GM18520 (cell line): ENCODE measurements around the gene ARHGEF33.
A peak's percentile ranks its signal among the peaks of the same experiment; 100 is the strongest.
"Not testable (repeated sequence)": the region's sequence is repeated elsewhere in the genome, so short reads cannot be mapped to it uniquely, and the experiment has no call there.

Source experiments
- ATAC-seq: cut with Tn5 transposase; IDR thresholded peaks from one replicate; pipeline ENCODE4 v1.9.1; 2021; ENCODE audit not compliant: unreplicated experiment

Gene ARHGEF33

DNA sequence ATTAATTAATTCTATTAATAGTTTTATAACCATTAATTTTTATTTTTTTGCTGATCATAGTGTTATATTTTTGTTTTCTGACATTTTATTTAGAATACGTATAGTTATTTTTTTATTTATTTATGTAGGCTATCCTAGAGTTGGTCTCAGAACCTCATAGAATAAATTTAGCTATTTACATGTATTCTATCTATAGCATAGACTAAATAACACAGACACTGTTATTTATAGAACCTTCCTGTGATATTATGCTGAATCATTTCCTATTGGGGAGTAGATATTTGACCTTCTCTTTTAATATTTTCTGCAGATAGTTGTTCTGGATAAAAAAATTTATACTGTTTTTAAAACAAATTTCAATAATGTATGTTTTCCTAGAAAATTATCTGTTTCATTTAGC lies 20.2 kb downstream of the ARHGEF33 start:
- no peak for ATAC-seq

DNA sequence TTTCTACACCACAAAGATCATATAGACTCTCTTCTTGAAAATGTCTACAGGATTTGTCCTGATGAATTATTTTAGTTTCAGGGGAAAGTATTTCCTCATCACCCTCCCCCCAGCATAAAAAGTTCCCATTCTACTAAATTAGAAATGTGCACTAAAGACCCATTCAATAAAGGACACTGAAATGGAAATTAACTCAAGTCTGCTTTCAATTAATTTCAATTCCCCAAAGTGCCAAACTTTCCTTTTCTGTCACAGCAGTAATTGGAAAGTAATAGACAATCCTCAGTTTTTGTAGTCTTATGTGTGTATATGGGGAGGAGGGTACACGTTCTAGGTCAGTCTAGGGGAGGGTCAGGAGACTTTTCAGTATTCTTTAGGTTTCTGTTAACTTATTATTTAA lies 21.5 kb downstream of the ARHGEF33 start:
- no peak for ATAC-seq

DNA sequence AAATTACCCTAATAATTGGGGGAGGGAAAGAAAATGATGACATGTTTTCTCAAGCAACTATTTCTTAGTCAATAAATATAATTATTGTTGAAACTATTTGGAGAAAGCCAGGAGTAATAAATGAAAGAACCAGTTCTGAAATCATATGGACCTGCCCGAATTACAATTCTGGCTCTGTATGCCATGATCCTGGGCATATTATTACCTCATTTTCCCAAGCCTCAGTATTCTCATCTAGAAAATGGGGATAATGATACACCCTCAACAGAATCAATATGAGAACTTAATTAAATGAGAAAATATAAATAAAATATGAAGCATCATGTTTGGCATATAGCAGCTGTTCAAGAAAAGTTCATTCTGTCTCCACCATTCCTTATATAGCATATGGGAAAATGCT lies 22.9 kb downstream of the ARHGEF33 start:
- ATAC-seq = no peak

DNA sequence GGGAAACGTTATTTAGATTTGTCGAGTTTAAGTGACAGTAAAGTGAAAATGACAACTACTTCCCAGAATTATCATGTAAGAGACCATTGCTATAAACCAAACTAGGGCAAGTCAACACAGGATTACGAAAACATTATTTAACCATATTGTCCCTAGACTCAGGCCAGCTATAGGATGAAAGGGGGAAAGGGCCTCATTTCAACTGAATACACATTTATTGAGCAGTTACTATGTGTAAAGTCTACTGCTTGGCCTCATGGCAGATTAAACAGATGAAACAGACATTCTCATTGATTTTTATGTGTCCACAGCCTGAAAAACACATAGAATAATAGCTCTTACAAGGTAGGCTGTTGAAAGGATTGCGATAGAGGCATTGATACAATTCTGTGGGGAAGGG lies 32.7 kb downstream of the ARHGEF33 start:
- no peak for ATAC-seq

DNA sequence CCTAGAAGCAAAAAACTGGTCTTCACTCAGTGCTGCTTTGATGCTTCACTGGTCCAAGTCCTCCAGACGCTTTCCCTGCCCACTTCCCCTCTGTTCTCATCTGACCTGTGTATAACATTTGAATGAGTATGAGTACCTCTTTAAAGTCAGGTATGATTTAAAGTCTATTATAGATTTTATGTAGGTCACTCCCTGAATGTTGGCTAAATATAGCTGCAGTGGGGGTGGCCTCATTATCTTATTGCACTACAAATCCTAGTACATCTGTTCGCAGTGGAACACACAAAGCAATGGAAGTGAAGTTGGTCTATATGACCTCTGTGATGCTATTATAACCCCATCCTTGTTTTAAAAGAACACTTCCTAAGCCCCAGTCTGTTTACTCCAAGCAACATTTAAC lies 33.2 kb downstream of the ARHGEF33 start:
- no peak for ATAC-seq

DNA sequence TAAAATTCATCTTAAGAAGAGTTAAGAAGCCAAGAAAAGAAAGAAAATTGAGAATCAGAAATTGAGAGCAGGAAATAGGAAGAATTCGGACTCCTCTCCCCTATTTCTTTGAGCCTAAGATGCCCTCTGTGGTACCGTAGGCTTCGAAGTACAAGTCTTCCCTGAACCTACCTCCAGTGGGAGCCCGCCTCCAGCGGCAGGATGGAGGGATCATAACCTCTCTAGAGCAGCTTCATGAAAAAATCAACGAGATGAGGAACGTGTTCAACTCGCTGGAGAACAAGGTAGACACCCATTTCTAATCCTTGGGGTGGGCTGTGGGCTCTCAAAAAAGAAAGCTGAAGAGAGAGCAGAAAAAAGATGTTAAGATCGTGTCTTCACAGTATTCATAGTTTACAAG lies 36.3 kb downstream of the ARHGEF33 start:
- ATAC-seq = no peak

DNA sequence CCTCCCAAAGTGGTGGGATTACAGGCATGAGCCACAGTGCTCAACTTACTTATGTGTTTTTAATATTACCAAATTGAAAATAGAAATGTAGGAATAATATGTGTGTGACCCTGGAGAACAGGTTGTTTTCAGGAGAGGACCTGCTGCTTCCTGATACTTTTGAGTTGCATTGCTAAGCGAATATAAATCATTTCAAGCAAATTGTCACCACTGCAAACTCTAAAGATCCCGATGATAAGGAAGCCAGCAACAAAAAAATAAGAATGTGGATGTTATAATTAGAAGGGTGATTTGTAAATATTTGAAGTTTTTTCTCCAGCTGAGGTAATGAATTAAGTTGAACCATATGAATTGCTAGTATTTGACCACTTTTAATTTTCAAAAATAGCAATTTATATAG lies 40.9 kb downstream of the ARHGEF33 start:
- no peak for ATAC-seq

DNA sequence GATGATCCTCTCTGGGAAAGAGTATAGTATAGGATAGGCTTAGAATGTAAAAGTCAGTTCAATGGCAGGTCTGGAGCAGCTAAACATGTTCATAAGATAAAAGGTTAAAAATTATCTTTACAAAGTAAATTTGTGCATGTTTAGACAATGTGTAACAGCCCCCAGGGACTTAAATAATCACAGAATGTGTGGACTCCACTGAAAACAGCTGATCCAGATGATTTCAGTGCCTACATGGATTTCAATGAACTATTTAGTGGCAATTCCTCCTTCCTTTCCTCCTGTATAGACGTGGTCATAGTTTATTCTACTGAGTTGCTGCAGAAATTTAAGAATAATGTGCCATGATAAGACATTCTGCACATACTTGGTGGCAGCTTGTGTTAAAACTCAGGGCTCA lies 42.9 kb downstream of the ARHGEF33 start:
- no peak for ATAC-seq

DNA sequence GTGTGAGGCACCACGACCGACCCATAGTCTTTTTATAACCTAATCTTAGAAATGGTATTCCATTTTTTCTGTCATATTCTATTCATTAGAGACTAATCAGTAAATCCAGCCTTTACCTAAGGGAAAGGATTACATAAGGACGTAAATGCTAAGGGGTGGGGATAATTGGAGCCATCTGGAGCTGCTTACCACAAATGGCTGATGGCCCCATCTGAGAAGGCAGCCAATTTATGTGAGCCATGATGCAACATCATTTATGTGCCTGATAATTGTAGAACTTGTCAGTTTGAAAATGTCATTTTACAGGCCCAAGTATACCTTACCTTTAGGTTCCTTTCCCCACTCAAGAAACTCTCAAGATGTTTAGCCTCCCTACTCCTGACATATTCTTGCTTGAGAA lies 44.0 kb downstream of the ARHGEF33 start:
- ATAC-seq = no peak

DNA sequence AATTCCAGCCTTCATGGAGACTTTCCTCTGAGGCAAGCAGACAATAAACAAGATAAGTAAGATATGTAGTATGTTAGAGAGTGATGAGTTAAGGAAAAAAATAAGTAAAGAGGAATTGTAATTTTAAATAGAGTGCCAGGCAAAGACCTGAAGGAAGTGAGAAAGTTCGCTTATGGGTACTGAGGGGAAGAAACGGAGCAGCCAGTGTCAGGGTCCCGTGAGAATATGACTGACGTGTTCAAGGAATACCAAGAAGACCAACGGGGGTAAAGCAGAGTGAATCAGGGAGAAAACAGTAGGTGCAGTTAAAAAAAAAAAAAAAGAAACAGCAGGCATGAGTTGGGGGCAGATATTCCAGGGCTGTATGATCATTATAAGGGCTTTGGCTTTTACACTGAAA lies 45.1 kb downstream of the ARHGEF33 start:
- no peak for ATAC-seq

DNA sequence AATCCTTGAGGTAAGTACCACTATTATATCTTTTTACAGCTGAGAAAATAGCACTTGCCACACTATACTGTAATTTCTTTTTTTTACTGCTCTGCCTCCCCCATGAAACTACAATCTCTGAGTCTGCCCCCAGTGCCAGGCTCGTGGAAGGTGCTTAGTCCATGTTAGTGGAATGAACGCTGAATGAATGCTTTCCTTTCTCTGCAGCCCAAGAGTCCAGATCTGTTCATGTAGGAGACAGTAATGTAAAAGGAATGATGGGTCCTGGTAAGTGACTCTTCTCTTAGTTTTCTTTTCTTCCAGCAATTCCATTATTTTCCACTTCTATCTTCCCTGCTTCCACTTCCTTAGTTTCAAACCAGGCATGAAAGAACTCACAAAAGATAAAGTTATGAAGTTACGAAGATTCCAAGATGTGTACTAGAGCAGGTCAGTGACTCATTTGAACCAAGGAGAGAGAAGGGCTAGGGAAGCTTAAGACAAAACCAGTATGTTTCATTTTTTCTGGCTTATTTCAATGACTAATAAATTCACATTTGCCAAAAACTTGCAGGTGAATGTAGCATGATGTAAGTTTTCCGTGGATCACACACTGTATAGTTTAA lies 46.0 kb downstream of the ARHGEF33 start:
- no peak for ATAC-seq

DNA sequence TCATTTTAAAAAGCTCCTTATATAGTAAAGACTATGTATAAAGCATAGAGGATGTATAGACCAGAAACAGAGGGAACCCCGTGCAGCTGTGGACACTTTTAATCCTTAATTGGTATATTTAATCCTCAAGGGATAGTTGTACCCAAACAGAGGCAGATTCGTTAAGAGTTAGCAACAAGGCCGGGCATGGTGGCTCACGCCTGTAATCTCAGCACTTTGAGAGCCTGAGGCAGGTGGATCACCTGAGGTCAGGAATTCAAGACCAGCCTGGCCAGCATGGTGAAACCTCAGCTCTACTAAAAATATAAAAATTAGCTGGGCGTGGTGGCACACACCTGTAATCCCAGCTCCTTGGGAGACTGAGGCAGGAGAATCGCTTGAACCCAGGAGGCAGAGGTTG lies 46.8 kb downstream of the ARHGEF33 start:
- ATAC-seq = not testable (repeated sequence)

DNA sequence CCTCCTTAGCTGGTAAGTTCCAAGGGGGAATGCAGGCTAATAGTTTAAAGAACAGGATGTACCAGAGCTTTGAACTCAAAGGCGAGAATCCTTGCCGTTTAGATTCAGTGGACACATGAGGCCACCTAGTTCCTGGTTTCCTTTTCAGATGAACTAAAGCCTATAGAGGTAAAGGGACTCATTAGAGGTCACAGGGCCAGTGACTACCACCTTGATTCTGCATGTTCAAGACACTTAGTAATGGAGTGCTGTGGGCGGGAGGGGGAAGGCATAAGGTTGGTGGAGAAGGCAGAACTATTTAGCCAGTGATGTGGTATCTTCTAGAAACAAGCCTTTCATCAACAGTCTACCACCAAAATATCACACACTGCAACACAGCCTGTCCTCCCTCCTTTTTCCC lies 47.9 kb downstream of the ARHGEF33 start:
- no peak for ATAC-seq

DNA sequence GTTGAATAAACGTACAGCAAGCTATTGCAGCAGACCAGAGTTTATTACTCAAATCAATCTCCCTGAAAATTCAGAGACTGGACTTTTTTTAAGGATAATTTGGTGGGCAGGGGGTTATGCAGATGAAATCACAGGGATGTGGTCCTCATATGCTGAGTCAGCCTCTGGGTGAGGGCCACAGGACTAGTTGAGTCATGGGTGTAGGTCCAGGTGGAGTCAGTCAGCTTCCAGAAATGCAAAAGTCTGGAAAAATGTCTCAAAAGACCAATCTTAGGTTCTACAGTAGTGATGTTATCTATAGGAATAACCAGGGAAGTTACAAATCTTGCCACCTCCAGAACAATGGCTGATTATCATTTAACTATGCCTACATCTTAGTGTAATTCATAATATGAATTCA lies 51.1 kb downstream of the ARHGEF33 start:
- no peak for ATAC-seq

DNA sequence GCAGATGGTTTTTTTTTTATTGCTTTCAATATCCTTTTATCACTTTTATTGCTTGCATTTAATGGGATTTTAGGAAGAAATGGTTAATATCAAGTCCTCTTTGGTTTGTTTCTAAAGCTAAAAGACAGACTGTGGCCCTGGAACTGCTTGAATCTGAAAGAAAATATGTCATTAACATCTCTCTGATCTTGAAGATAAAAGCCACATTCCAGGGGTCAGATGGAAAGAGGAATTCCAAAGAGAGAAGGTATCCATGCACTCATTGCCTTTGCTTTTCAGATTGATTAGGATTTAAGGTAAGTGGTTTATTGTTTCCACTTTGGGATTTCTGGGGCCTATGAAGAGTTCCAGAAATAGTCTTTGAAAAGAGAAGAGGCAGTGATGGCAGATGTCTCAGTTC lies 54.1 kb downstream of the ARHGEF33 start:
- ATAC-seq = no peak

DNA sequence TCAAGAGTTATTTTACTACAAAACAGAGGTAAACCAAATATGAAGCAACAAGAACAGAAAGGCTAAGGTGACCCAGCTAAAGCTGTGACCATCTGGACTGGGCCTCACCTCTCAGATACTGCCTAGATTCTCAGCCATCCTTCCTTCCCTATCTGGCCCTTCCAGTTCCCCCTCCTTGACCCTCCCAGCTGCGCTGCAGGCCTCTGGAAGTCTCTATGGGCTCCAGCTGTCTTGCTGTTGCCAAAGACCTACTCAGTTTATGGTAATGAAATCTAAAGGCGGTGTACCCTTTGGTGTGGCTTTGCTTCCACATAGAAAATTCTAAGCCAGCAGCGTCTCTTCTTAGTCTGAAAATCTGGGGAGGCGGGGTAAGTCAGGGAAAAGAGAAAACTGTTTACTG lies 55.7 kb downstream of the ARHGEF33 start:
- no peak for ATAC-seq

DNA sequence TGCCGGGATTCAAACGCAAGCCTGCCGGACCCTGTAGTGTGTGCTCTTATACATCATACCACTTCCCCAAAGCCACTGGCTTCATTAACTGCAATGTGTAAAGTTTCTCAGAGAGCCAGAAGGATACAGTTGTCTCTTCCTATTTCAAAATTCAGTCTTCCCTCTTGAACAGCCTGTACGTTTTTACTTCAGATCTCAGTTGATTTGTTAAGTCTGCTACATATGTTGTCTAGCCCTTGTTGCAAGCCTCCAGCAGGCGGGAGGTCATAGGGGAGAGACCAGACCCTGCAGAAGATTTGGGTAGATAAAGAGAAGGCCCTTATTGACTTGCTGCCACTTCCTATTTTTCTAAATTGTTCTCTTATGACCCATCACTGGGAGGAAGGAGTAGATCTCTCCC lies 56.2 kb downstream of the ARHGEF33 start:
- ATAC-seq = no peak

DNA sequence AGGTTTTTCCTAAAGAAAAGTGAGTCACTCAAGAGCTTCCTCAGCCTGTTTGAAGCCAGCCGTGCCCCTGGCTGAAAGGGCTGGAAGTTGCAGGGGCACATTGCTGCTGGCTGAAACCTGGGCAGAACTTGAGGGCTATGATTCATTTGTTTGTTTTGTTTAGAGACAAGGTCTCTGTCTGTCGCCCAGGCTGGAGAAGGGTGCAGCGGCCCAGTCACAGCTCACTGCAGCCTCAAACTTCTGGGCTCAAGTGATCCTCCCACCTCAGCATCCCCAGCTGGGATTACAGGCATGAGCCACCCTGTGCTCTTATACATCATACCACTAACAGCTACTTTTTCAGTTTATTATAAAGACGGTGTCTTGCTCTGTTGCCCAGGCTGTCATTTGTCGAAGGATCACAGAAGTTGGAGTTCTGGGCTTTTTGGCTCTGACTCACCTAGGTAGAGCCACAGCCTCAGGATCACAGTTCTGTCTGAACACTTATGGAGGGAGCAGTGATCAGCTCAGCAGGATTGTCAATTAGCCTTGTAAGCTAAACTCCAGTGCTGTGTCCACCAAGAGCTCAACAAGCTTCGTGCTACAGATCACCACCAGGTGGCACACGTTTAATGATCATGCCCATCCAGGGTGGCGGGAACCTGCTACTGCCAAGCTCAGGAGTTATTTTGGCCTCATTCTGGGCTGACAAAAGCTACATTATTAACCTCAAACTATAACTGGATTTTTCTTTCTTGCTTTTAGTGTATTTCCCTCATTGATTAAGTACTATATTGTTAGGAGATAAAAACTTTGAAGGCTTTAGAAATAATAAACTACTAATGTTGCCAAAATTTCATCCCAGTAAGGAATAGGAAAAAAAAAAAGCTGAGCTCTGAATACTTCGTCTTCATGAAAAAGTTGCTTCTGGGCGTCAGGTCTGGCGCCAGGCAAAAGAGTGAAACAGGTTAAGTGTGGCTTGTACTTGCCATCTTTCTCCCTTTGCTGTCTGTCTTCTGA lies 57.9 kb downstream of the ARHGEF33 start:
- ATAC-seq = peak; percentile 70

DNA sequence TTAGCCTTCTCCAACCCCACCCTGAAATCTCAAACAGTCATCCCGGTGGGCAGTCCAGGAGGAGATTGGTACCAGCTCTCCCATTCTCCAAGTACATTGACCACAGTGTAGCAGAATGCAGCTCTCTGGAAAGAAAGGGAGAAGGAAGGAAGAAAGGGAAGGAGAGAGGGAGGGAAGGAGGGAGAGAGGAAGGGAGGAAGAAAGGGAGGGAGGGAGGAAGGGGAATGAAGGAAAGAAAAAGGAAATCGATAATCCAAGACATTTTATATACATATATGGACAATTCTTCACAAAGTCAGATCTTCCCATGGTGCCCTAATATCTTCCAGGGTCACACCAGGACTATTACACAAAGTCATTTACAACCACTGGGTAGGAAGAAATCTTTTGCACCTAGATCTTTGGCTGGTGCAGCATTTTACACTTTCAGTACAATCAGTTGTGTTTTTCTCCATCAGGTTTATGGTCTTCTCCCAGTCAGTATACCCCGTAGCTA lies 58.8 kb downstream of the ARHGEF33 start:
- no peak for ATAC-seq

DNA sequence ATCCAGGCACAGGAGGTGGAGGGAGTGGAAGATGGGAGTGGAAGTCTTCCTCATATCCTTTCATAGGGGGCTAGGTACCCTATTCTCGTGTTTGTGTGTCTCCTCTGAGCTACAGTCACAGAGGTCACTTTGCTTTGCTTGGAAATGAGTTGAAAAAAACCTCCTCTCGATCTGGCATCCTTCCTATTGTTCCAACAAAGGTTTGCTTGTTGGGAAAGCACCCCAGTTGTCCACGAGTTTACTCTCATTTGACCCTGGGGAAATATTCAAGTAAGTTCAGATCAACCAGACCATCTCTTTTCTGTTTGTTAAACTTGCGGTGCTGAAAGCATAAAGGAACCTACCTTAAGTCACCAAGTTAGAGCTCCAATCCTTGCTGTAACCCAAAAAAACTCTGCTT lies 59.3 kb downstream of the ARHGEF33 start:
- ATAC-seq = no peak

DNA sequence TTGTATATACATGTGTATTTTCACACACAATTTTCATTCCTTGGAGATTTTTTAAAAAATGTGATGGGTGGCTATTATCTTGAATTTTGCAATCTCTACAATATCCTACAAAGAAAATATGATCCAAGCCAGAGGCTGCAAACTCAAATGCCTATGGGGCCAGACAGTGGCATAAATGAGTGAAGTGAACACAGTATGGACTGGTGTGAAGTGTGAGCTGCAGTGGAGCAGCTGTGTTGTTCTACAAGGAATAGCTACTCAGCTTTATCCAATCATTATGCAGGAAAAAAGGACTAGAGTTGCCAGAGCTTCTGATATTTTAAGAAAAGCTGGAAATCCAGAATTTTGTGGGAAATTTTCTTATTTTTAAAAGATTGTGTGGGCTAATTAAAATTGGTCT lies 62.1 kb downstream of the ARHGEF33 start:
- no peak for ATAC-seq

DNA sequence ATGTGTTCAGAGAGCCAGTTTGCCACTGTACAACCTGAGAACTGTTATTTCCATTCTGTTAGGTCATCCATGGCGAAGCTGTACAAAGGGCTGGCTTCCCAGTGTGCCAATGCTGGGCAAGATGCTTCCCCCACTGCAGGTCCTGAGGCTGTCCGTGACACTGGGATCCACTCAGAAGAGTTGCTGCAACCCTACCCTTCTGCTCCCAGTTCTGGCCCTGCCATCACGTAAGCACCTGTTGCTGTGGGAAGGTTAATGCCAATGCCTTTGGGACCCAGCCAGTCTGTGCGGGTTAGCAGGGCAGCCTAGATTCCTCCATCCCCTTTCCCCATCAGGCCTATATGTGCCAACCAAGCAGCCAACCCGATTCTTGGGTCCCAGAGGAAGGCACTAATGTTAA lies 68.3 kb downstream of the ARHGEF33 start:
- ATAC-seq = no peak
